Measurements from ENCODE around the gene GFAP.

The GFAP gene

DNA sequence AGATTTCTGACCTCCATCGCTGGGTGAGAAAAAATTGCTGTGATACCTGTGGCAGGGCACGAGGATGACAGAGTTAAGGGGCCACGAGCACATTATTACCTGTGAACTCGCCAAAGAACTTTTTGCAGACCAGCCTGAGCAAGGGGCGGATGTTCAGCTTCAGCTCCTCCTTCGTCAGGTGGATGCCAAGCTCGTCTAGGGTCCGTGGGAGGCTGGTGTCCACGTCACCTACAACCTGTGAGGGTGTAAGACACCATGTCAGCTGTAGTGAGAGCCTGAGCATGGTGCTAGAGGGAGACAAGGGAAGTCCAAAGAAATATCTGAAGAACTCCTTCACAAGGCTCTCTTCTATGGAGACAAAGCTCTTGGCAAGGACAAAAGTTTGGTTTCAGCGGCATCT, 50.5 kb downstream of the GFAP start:
- H3K4me1 ChIP-seq: no peaks in the 10 kb centered on the region
- in situ Hi-C loops (cut with MboI; ENCODE audit: low sequenced_read_pairs): loop anchor here (5.0 kb wide), 1 partner anchor 88 kb away; no protein-coding TSS in a partner anchor
- no peak overlapping the region for H3K4me3 ChIP-seq
- no peaks in the 10 kb centered on the region for H3K9me3 ChIP-seq
- peaks cover 82% of the 10 kb centered on the region for H3K36me3 ChIP-seq (replicated peaks)
- H3K27me3 ChIP-seq (ENCODE audit: low read depth): no peaks in the 10 kb centered on the region
- DNase-seq (ENCODE audit: low spot score in 2 of 2): no peak

- Histone ChIP-seq H3K36me3 (replicated peaks) (peaks cover 82% of the 10 kb centered on the region), H3K9me3 (no peaks in the 10 kb centered on the region)
- in situ Hi-C loops (cut with MboI; ENCODE audit: low sequenced_read_pairs): no loop called here
Measured at GRCh38 chr17:44863061-44863918, 52.0 kb downstream of the GFAP start.

DNA sequence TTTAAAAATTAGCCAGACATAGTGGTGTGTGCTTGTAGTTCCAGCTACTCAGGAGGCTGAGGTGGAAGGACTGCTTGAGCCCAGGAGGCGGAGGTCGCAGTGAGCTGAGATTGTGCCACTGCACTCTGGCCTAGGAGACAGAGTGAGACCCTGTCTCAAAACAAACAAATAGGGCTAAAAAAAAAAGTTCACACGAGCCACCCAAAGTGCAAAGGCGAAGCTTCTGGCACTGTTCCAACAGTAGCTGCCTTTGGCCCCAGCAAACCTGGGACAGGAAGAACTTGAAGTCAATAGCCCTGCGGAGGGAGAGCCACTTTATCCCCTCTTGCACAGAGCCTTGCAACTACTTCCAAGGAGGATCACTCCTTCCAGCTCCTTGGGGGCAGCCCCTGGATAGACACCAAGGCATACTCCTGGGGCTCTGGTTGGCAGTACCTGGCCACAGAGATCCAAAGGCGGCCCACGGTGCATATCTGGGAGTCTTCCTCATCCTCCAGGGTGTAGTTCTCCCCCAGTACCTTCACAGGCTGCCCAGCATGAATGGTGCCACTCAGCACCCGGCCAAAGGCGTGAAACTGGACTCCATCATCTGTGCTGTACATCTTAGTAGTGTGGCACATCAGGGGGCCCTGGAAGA, 52.9 kb downstream of the GFAP start:
- peaks cover 79% of the 10 kb centered on the region for H3K36me3 ChIP-seq (replicated peaks)
- H3K4me1 ChIP-seq: no peaks in the 10 kb centered on the region
- in situ Hi-C loops (cut with MboI; ENCODE audit: low sequenced_read_pairs): no loop called here
- no peaks in the 10 kb centered on the region for H3K9me3 ChIP-seq
- DNase-seq (ENCODE audit: low spot score in 2 of 2): no peak
- H3K27me3 ChIP-seq (ENCODE audit: low read depth): no peaks in the 10 kb centered on the region
- no peak overlapping the region for H3K4me3 ChIP-seq

More at GRCh38 chr17:44863061-44863918, 52.0 kb downstream of the GFAP start:
- Histone ChIP-seq H3K4me3 (no peak overlapping the region), H3K4me1 (no peaks in the 10 kb centered on the region), H3K27me3 (ENCODE audit: low read depth) (no peaks in the 10 kb centered on the region)
- DNase-seq (ENCODE audit: low spot score in 2 of 2): no peak

DNA sequence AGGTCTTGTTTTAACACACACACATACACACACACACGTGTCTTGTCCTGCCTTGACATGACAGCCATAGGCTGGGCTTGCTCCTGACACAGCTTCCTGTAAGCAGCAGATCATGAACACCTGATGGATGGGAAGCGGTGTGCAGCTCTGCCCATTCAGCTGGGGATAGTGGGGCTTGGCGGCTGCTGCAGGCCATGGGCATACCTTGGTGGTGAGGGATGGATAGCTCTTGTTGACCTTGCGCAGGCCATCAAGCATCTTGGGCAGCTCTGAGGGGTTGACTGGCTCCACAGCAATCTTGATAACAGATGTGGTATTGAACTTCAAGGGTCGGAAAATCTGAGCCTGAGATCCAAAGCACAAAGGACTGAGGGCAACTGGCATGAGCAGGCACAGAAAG, 55.6 kb downstream of the GFAP start:
- no peaks in the 10 kb centered on the region for H3K9me3 ChIP-seq
- DNase-seq (ENCODE audit: low spot score in 2 of 2): no peak
- H3K4me3 ChIP-seq: no peak overlapping the region
- in situ Hi-C loops (cut with MboI; ENCODE audit: low sequenced_read_pairs): no loop called here
- H3K36me3 ChIP-seq (replicated peaks): peaks cover 88% of the 10 kb centered on the region
- H3K27me3 ChIP-seq (ENCODE audit: low read depth): no peaks in the 10 kb centered on the region
- H3K4me1 ChIP-seq: no peaks in the 10 kb centered on the region

DNA sequence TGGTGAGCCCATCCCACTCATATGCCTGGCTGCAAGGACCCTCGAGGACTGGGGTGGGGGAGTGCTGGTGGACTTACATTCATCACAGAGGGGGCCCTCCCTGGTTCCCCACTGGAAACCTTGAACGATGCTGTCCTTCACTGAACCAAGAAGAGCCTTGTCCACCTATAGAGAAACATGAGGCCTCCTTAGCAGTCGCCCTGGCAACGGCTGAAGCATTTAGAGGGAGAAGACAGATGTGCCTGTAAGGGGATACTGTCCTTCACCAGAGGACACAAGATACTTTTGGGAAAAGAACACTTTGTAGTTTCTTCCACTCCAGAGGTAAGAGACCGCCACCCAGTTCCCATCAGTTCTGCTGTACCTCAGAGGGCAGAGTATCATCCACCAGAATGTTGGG, 61.1 kb downstream of the GFAP start:
- Histone ChIP-seq H3K4me3 (no peak overlapping the region), H3K36me3 (replicated peaks) (peaks cover 86% of the 10 kb centered on the region), H3K9me3 (no peaks in the 10 kb centered on the region), H3K27me3 (ENCODE audit: low read depth) (no peaks in the 10 kb centered on the region), H3K4me1 (no peaks in the 10 kb centered on the region)
- DNase-seq (ENCODE audit: low spot score in 2 of 2): no peak
- in situ Hi-C loops (cut with MboI; ENCODE audit: low sequenced_read_pairs): no loop called here
